G401 (cell line): ENCODE results near the gene IRAK1. TPM values are rescaled to one million over a fixed set of nuclear protein-coding genes. Genes with fewer than 3 reads are reported as not detected.
A peak's percentile ranks its signal among the peaks of the same experiment; 100 is the strongest.

ENCODE experiments used
- DNase-seq: peaks from one replicate; pipeline ENCODE4 v3.0.0-alpha.2; 2015; ENCODE audit warnings: low spot score
- in situ Hi-C: cut with HindIII; loops from 2 replicates; pipeline ENCODE4 v1.10.0; 2016; ENCODE audit warnings: low sequenced_read_pairs, mixed read lengths
- total RNA-seq: library from RNA; depleted of rRNA; stranded (reverse); fragments of >200 nt; shearing (Covaris generic); gene quantifications from 2 replicates; pipeline ENCODE4 v1.2.3, GENCODE V29; 2014

Gene IRAK1
- total RNA-seq, 1 experiment from 2014 or later = 140 TPM

GRCh38 chrX:154023276-154024000, 3.7 kb upstream of the IRAK1 start:
- no peak for DNase-seq

GRCh38 chrX:154022108-154022507, 2.4 kb upstream of the IRAK1 start:
- in situ Hi-C loops = no loop called here
- no peak for DNase-seq

More at GRCh38 chrX:154023276-154024000, 3.7 kb upstream of the IRAK1 start:
- in situ Hi-C loops = no loop called here

- peak; percentile 81 for DNase-seq
Measured at GRCh38 chrX:154021131-154021611, 1.5 kb upstream of the IRAK1 start.

GRCh38 chrX:154020536-154021115, 924 bp upstream of the IRAK1 start:
- in situ Hi-C loops = no loop called here
- no peak for DNase-seq

More at GRCh38 chrX:154021131-154021611, 1.5 kb upstream of the IRAK1 start:
- in situ Hi-C loops = no loop called here

DNA sequence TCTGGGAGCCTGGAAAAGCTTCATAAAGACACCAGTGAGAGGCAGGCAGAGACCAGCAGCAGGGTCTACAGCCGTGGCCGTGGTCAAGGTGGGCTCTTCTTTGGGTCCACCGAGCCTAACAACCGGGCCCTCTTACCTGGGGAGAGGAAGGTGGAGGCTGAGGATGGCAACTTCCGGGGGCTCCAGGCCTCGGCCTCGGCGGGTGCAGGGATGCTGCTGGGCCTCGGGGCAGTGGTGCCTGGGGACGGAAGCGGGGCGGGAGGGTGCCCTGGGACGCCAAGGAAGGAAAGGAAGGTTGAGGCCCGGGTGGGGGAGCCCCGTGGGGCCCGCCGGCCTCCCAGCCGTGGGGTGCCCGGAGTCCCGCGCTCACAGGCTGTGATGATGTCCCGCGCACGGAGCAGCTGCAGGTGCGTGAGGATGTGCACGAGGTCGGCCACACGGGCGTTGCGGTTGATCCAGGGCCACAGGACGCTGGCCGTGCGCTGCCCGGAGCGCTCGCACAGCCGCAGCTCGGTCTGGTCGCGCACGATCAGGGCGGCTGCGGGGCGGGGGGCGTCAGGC, 561 bp downstream of the IRAK1 start:
- in situ Hi-C loops = no loop called here

GRCh38 chrX:154018518-154019060, 1.1 kb downstream of the IRAK1 start:
- in situ Hi-C loops = no loop called here
- DNase-seq = no peak

More for the DNA sequence above, 561 bp downstream of the IRAK1 start:
- no peak for DNase-seq

DNA sequence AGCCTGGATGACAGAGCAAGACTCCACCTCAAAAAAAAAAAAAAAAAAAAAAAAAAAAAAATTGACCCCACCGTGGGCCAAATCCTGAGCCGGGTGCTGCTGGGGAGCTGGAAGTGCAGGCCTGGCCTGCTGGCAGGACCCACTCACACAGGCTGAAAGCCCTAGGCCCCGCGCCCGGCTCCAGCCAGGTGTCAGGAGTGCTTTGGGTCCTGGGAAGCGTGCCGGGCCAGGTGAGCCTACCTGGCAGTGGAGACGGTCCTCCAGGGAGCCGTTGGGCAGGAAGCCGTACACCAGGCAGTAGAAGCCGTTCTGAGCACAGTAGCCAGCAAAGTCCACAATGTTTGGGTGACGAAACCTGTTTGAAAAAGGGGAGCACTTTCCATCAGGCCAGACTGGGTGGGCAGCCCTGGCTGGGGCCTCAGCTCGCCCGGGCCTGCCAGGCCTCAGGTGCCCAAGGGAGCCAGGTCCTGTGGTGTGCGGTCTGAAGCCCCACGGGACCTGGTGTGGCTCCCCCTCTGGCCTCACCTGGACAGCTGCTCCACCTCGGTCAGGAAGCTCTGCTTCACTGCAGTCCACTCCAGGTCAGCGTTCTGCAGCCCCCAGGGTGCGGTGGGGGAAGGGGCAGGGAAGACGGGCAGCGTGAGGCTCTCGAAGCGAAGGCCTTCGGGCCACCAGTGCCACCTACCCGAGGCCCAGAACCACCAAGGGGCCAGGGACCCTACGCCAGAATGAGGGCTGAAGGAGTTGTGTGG, 1.8 kb downstream of the IRAK1 start:
- in situ Hi-C loops = no loop called here
- no peak for DNase-seq

GRCh38 chrX:154016366-154017076, 3.2 kb downstream of the IRAK1 start:
- DNase-seq = no peak
- in situ Hi-C loops = no loop called here

DNA sequence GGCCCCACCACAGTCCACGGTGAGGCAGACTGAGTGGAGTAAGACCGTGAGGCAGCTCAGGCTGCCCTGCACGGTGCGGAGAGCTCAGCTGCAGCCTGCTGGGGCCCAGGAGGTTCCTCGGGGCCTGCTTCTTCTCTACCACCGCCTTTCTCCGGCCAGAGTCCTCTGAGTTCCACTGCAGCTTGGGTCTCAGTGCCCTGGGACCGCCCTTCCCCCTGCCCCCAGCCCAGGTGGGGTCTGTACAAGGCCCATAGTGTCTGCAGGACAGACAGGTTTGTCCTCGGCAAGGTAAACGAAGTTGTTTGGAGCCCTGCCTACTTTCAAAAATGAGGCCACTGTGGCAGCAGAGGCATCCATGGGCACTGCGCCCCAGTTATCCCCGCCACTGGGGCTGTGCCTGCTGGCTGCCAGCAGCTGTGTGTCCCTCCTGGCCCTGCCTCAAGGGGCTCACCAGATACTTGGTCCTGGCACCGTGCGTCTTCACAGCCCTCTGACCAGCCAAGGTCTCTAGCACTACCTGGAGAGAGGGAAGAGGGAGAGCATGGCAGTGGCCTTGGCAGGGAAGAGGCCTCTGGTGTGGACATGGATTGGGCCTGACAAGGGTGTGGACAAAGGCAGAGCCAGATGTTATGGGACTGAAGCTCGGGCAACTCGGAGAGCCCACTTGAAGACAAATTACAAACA, 4.0 kb downstream of the IRAK1 start:
- in situ Hi-C loops = no loop called here
- no peak for DNase-seq

- DNase-seq = no peak
- in situ Hi-C loops = no loop called here
Measured at GRCh38 chrX:154014429-154015380, 5.0 kb downstream of the IRAK1 start.

DNA sequence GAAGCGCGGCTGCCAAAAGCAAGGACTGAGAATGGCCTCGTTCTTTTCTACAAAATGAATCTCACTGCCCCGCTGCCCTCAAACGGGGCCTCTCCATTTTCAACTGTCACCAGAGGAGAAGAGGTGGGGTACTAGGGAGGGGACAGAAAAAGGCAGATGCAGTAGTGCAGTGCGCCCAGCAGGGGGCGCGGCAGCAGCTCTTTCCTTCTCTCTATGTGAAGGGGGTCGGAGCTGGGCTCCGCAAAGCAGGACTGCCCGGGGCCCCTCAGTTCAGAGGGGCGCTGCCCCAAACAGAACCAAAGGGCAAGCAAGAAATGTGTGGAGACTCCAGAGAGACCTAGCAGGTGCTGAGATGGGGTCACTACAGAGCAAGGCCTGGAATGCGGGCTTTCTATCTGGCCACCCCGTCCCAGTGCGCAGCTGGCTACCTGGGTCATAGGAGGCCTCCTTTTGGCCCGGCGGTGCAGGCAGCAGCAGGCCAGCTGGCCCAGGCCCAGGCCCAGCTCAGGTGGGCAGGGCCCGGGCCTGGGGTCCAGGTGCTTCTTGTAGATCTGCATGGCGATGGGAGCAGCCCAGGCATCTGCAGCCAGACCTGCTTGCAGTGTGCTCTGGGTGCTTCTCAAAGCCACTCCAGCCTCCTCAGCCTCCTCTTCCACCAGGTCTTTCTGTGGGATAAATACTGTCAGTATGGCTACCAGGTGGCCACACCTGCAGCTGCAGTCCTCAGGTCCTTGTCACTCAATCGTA, 5.9 kb downstream of the IRAK1 start:
- peak; percentile 45 for DNase-seq
- in situ Hi-C loops = no loop called here

DNA sequence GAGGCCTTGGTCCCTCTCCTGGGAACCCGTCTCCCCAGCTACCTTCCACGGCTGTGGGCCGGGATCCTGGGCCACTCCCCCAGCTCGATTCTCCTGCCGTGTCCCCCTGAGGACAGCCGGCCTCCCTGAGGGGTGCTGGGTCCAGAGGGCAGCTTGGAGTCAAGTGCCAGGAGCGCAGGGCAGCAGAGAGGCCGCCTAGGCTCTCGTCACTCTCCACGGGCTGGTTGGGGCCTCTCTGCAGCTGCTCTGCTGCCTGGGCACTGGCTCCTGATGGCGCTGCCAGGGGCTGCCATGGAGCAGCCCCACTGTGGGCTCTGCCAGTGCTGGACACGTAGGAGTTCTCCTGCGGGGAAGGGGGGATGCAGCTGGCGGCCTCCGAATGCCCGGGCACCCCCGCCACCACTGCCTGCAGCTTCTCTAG, 6.7 kb downstream of the IRAK1 start:
- DNase-seq = no peak
- in situ Hi-C loops = no loop called here

DNA sequence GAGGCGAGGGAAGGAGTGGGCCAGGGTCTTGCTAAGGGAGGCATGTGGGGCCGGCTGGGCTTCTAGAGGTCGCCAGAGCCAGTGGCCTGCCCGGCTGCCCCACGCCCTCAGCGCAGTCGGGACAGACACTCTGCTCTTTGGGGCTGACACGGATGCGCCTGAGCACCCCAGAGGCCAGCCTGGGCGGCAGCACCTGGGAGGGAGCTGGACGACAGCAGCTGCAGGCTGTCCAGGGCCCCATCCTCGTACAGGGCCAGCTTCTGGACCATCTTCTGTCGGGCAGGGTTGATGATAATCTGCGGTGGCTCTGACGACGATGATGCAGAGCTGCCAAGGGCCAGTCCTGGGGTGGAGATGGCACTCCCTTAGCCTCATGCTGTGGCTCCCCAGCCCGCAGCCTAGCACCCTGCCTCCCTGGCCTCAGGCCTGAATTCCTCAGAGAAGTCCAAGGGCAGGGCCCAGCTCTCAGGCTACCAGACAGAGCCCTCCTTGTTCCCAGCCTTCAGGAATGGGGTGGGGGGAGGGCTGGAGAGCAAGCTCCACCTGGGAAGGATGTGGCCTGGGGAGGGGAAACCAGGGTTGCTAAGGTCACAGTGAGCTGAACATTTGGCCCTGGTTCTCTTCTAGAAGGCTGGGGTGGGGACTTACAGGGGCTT, 7.2 kb downstream of the IRAK1 start:
- in situ Hi-C loops = no loop called here

DNA sequence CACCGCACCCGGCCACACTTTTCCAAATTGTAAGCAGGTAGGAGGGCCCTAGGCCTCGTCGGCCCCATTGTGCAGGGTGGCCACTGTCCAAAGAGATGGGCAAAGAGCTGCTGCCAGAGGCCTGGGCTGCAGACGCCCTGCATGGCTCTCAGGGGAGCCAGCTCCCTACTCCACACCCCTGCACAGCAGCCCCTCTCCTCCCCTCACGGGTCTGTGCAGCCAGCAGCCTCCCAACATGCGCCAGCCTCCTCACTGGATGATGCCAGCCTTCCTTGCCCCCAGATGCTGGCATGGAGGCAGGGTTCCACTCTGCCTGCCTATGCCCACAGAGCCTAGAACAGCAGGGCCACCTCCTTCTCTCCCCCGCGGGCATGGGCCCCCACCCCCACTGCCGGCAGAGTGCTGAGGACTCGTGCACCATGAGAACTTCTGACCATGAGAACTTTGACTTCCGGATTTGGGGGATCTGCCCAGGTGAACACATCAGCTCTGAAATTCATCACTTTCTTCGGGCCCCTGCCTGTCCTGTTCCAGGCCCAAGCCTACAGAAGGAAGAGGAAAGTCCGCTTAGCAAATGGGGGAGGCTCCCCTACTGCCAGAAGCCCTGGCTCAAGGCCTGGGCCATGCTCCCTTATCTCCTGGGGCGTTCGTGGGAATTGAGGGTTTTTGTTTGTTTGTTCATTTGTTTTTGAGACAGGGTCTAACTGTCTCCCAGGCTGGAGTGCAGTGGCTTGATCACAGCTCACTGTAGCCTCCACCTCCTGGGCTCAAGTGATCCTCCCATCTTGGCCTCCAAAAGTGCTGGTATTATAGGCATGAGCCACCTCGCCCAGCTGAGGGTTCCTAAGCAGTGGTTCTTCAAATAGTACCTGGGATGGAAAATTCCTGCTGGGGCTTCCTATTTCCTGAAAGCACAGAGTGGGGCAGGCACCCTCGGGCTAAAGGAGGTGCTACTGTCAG, 8.0 kb downstream of the IRAK1 start:
- DNase-seq = no peak
- in situ Hi-C loops = no loop called here

More for the DNA sequence above, 7.2 kb downstream of the IRAK1 start:
- no peak for DNase-seq
